Endothelial cell of coronary artery (primary cell): Measurements from ENCODE around the gene SFT2D2. TPM values are rescaled to one million over a fixed set of nuclear protein-coding genes. Genes with fewer than 3 reads are reported as not detected.

Source experiments
- total RNA-seq: library from RNA; depleted of rRNA; stranded (reverse); fragments of >200 nt; gene quantifications from 2 replicates; pipeline ENCODE4 v1.2.3, GENCODE V29; 2014

The SFT2D2 gene
- 29.2 and 34.6 TPM in 2 replicates for total RNA-seq

DNA sequence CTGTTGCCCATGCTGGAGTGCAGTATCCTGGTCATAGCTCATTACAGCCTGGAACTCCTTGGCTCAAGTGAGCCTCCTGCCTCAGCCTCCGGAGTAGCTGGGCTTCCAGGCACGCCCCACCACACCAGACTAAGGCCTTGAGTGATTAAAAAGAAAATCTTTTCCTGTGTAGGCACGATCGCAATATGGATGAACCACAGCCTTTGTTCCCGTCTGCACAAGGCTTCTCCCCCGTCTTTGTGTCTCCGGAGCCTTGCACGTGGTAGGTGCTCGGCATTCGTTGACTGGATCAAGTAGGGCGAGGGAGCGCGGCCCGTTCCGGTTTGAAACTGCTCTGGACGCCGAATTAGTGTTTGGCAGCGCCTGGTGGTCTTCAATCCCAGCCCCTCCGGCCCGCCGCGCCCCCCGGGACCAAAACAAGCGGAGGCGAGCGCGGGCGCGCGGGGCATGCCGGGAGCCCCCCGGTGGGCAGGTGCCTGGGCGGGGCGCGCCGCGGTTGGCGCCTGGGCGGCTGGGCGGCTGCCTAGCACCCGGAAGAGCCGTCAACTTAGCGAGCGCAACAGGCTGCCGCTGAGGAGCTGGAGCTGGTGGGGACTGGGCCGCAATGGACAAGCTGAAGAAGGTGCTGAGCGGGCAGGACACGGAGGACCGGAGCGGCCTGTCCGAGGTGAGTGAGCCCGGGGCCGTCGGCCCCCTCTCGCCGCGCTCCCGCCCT lies at the start of gene SFT2D2:
TSS of gene SFT2D2 (plus strand) at position 529 of the 715 bp plus-strand sequence. CDS start at position 605, 76 bp downstream.

DNA sequence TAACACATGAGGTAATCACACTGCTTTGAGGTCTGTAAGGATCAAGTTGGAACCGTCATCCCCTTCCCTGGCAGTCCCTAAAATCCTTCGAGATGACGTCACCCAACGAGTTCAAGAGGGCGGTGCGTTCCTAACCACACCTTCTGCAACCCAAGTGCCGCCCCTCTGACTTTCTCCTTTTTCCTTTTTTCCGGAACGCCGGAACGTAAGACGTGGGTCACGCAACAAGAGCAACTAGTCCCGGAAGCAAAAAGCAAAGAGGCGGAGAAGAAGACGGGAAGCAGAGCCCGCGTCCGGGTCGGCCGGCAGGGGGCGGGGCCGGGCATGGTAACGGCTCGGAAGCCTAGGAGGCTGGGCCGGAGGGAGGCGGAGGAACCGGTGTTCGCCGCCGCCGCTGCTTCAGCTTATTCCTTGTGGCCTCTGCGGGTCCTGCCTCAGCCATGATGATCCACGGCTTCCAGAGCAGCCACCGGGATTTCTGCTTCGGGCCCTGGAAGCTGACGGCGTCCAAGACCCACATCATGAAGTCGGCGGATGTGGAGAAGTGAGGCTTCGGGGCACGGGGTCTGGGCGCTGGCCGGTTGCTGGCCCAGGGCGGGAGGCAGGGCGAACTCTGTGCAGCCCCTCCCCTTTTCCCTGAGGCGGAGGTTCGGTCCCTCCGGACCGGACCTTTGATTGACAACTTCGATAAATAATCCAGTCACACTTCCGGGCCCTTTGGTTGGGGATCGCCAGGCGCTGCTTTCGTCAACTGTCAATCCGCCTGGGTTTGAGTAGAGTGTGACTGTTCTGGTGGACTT lies 47.0 kb upstream of the SFT2D2 start, which contains the start of gene TIPRL:
TSS of gene TIPRL (plus strand) at position 325 of the 800 bp plus-strand sequence. CDS start at position 441, 116 bp downstream.

GRCh38 chr1:168280296-168280927 lies 54.6 kb downstream of the SFT2D2 start, which contains the start of gene TBX19:
Gene TBX19, plus strand, starts transcription at chr1:168280877. Its CDS starts 214 bp downstream, at chr1:168281091.

Other genes with a start within 250 kb of the SFT2D2 start
- 25.4 and 26.7 TPM in 2 replicates for gene GPR161, start 89.1 kb upstream of the SFT2D2 start, total RNA-seq
- 36.8 and 40.7 TPM in 2 replicates for gene TIPRL, start 47.0 kb upstream of the SFT2D2 start, total RNA-seq
- gene TBX19, start 54.9 kb downstream of the SFT2D2 start, total RNA-seq: 0.18 and 0.38 TPM in 2 replicates